ENCODE measurements around the gene ZRANB3.

The ZRANB3 gene

DNA sequence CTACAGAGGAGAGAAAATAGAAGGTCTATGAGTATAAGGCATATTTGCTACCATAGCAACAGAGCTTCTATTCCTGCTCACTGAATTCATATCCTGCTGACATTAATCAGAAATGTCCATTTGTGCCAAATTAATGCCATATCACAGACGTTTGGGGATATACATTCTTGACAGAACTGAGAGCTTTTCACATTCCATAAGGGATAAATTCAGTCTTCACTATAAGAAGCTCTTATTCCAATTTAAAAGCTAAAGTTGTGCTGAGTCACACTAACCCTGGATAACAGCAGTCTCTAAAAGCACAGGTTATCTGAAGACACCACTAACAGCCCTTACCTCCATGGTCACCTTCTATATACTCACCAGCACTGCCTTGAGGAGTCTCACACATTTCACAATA, 300.9 kb downstream of the ZRANB3 start:
- Histone ChIP-seq H3K4me2 (no peak overlapping the region), H3K9ac (no peak overlapping the region), H3K4me3 (no peak overlapping the region), H3K27ac (no peak overlapping the region), H3K36me3 (peaks cover 19% of the 10 kb centered on the region; the same call in 1 of the 2 replicates), H3K27me3 (no peaks in the 10 kb centered on the region), H4K20me1 (no peaks in the 10 kb centered on the region), H3K9me3 (peaks cover 4% of the 10 kb centered on the region; the same call in 1 of the 2 replicates), H3K4me1 (no peaks in the 10 kb centered on the region)
- TF ChIP-seq Cebpa-rat (IDR thresholded peaks at IDR 0.05), result no peak

DNA sequence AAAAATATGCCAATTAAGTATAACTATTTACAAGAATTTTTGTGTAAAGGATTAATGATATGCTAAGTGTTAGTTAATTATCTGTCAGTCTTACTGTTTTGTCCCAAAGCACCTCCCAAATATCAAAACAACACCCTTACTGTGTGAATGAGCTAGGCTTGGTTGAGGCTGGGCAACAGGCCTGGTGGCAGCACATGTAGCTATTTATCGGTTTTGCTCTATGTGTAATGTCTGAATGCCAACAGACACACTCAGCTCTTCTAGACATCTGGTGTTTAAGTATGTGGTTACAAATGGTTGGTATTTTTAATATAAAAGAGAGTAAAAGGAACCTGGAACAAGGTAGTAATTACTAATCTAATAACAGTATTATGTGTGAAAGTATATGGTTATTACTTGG, 303.6 kb downstream of the ZRANB3 start:
- Histone ChIP-seq H3K4me2 (no peak overlapping the region), H4K20me1 (no peaks in the 10 kb centered on the region)

DNA sequence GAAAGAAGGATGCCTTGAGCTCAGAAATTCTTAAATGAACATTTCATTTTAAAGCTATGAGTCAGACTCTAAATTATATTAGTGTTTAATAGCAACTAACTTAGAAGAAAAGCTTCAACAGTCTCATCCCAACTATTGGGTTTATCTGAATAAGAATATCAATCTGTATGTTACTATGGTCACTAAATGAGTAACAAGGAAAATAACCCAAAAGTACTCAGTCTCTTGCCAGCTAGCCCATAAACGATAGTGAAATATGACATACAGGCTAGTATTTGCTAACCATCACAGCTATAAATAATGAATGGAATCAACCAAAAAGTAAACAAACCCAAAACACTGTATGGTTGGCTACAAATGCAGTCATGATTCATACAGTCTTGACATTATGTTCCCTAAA, 304.1 kb downstream of the ZRANB3 start:
- Histone ChIP-seq H3K4me2 (no peak overlapping the region), H3K9ac (no peak overlapping the region)

More for the DNA sequence above, 303.6 kb downstream of the ZRANB3 start:
- Histone ChIP-seq H3K9me3 (peaks cover 4% of the 10 kb centered on the region; the same call in 1 of the 2 replicates), H3K4me1 (no peaks in the 10 kb centered on the region), H3K4me3 (no peak overlapping the region), H3K9ac (no peak overlapping the region), H3K27ac (no peak overlapping the region), H3K27me3 (no peaks in the 10 kb centered on the region), H3K36me3 (peaks cover 19% of the 10 kb centered on the region; the same call in 1 of the 2 replicates)
- TF ChIP-seq Cebpa-rat (IDR thresholded peaks at IDR 0.05), result no peak

GRCh38 chr2:135225781-135226180, 305.2 kb downstream of the ZRANB3 start:
- Histone ChIP-seq H3K9me3 (no peaks in the 10 kb centered on the region), H3K4me2 (no peak overlapping the region), H3K27ac (no peak overlapping the region), H3K9ac (no peak overlapping the region), H3K4me1 (no peaks in the 10 kb centered on the region), H3K36me3 (peaks cover 24% of the 10 kb centered on the region), H3K27me3 (no peaks in the 10 kb centered on the region), H3K4me3 (no peak overlapping the region), H4K20me1 (no peaks in the 10 kb centered on the region)
- no peak for TF ChIP-seq Cebpa-rat (IDR thresholded peaks at IDR 0.05)

More for the DNA sequence above, 304.1 kb downstream of the ZRANB3 start:
- no peak for TF ChIP-seq Cebpa-rat (IDR thresholded peaks at IDR 0.05)
- Histone ChIP-seq H3K4me3 (no peak overlapping the region), H3K9me3 (peaks cover 2% of the 10 kb centered on the region; the same call in 1 of the 2 replicates), H3K36me3 (peaks cover 19% of the 10 kb centered on the region; the same call in 1 of the 2 replicates), H3K27me3 (no peaks in the 10 kb centered on the region), H3K4me1 (no peaks in the 10 kb centered on the region), H3K27ac (no peak overlapping the region), H4K20me1 (no peaks in the 10 kb centered on the region)

DNA sequence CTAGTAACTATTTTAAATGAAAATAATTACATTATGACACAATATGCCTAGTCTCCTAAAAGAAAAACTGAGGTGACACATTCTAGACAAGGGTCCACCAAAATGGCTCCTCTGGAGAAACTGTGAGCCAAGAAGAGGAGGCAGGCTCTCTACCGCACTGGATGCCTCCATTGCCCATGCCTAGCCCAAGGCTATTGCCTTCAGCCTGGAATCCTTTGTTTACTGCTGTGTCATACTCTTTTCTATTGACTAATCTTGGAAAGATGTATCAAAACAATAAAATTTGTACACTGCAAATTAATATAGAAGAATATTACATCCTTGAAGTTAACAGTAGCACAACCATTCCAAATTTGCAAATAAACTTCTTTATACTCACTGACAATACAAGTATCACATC, 311.8 kb downstream of the ZRANB3 start:
- H3K9ac ChIP-seq, result no peak overlapping the region

GRCh38 chr2:135218426-135218825, 312.6 kb downstream of the ZRANB3 start:
- no peak overlapping the region for H3K4me3 ChIP-seq
- H3K9me3 ChIP-seq, result no peaks in the 10 kb centered on the region
- H4K20me1 ChIP-seq, result no peaks in the 10 kb centered on the region
- no peak for TF ChIP-seq Cebpa-rat (IDR thresholded peaks at IDR 0.05)
- no peak overlapping the region for H3K4me2 ChIP-seq
- H3K27me3 ChIP-seq, result no peaks in the 10 kb centered on the region
- H3K36me3 ChIP-seq, result peaks cover 19% of the 10 kb centered on the region
- H3K27ac ChIP-seq, result no peak overlapping the region
- no peaks in the 10 kb centered on the region for H3K4me1 ChIP-seq
- no peak overlapping the region for H3K9ac ChIP-seq

More for the DNA sequence above, 311.8 kb downstream of the ZRANB3 start:
- peaks cover 19% of the 10 kb centered on the region for H3K36me3 ChIP-seq
- no peaks in the 10 kb centered on the region for H4K20me1 ChIP-seq
- H3K4me3 ChIP-seq, result no peak overlapping the region
- H3K9me3 ChIP-seq, result no peaks in the 10 kb centered on the region
- no peaks in the 10 kb centered on the region for H3K27me3 ChIP-seq
- H3K4me1 ChIP-seq, result no peaks in the 10 kb centered on the region
- H3K27ac ChIP-seq, result no peak overlapping the region
- no peak overlapping the region for H3K4me2 ChIP-seq
- TF ChIP-seq Cebpa-rat (IDR thresholded peaks at IDR 0.05), result no peak

DNA sequence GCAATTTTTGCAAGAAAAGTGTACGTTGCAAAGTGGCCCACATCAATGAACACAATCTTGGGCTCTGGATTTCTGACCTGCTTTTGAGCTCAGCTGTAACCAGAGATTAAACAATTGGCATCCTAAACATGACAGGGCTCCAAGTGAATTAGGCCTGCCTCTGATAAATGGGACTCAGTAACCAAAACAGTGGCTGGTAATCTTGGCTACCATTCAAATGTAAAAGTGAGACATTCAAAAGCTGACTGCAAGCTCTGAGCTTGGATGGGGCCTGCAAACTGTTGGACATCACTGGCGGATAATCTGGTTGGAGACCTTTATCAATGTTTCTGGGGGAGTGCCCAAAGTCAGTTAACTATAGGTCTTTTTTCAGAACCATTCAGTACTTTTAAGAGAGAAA, 318.3 kb downstream of the ZRANB3 start:
- TF ChIP-seq Cebpa-rat (IDR thresholded peaks at IDR 0.05), result no peak
- H3K9ac ChIP-seq, result no peak overlapping the region

DNA sequence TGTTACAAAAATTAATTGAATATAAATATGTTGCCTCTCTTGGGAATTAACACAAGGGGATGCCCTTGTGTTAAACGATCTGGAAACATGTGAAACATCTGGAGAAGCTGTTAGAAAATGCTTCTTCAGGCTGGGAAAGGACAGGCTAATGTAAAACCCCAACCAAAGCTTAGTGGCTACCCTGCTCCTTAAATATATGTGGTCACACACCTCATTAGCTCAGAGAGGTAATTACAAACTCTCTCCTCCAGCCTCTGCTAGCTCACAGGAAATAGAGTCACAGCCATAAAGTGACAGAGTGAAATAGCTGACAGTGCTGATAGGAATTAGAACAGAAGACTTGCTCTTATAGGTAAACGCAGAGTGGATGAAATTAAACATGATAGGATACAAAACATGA, 323.0 kb downstream of the ZRANB3 start:
- TF ChIP-seq Cebpa-rat (IDR thresholded peaks at IDR 0.05), result no peak
- Histone ChIP-seq H3K4me2 (peak overlapping the region; percentile 25; the same call in 1 of the 2 replicates), H3K4me1 (peaks cover 10% of the 10 kb centered on the region), H3K9me3 (no peaks in the 10 kb centered on the region), H3K9ac (no peak overlapping the region), H3K4me3 (no peak overlapping the region), H3K27me3 (no peaks in the 10 kb centered on the region), H3K27ac (no peak overlapping the region), H3K36me3 (no peaks in the 10 kb centered on the region), H4K20me1 (no peaks in the 10 kb centered on the region)

More for the DNA sequence above, 318.3 kb downstream of the ZRANB3 start:
- Histone ChIP-seq H3K4me1 (peaks cover 9% of the 10 kb centered on the region), H3K4me2 (no peak overlapping the region), H3K27ac (no peak overlapping the region), H4K20me1 (no peaks in the 10 kb centered on the region), H3K9me3 (no peaks in the 10 kb centered on the region), H3K4me3 (no peak overlapping the region), H3K36me3 (peaks cover 13% of the 10 kb centered on the region), H3K27me3 (no peaks in the 10 kb centered on the region)

GRCh38 chr2:135203944-135204343, 327.1 kb downstream of the ZRANB3 start:
- Histone ChIP-seq H3K27me3 (no peaks in the 10 kb centered on the region), H4K20me1 (no peaks in the 10 kb centered on the region), H3K27ac (no peak overlapping the region), H3K4me3 (no peak overlapping the region), H3K36me3 (peaks cover 14% of the 10 kb centered on the region; the same call in 1 of the 2 replicates), H3K4me1 (peaks cover 10% of the 10 kb centered on the region), H3K9ac (no peak overlapping the region), H3K9me3 (no peaks in the 10 kb centered on the region), H3K4me2 (no peak overlapping the region)
- TF ChIP-seq Cebpa-rat (IDR thresholded peaks at IDR 0.05), result no peak

- H3K9ac ChIP-seq, result no peak overlapping the region
- peaks cover 14% of the 10 kb centered on the region; the same call in 1 of the 2 replicates for H3K36me3 ChIP-seq
- peaks cover 1% of the 10 kb centered on the region for H3K4me1 ChIP-seq
- TF ChIP-seq Cebpa-rat (IDR thresholded peaks at IDR 0.05), result no peak
- no peak overlapping the region for H3K4me2 ChIP-seq
- no peaks in the 10 kb centered on the region for H4K20me1 ChIP-seq
- no peak overlapping the region for H3K4me3 ChIP-seq
- no peaks in the 10 kb centered on the region for H3K9me3 ChIP-seq
- no peaks in the 10 kb centered on the region for H3K27me3 ChIP-seq
- no peak overlapping the region for H3K27ac ChIP-seq
Observed at GRCh38 chr2:135202751-135203150, 328.3 kb downstream of the ZRANB3 start.

- no peak for TF ChIP-seq Cebpa-rat (IDR thresholded peaks at IDR 0.05)
- H3K4me3 ChIP-seq, result no peak overlapping the region
- peaks cover 14% of the 10 kb centered on the region; the same call in 1 of the 2 replicates for H3K36me3 ChIP-seq
- no peak overlapping the region for H3K4me2 ChIP-seq
- no peaks in the 10 kb centered on the region for H3K27me3 ChIP-seq
- no peak overlapping the region for H3K9ac ChIP-seq
- H3K27ac ChIP-seq, result no peak overlapping the region
- no peaks in the 10 kb centered on the region for H3K4me1 ChIP-seq
- no peaks in the 10 kb centered on the region for H3K9me3 ChIP-seq
- no peaks in the 10 kb centered on the region for H4K20me1 ChIP-seq
Observed at GRCh38 chr2:135198481-135198880, 332.5 kb downstream of the ZRANB3 start.

Measured in BLaER1 (cell line).